HT-29 (cell line): ENCODE results near the gene KCNK5. TPM values are rescaled to one million over a fixed set of nuclear protein-coding genes. Genes with fewer than 3 reads are reported as not detected.

Source experiments
- DNase-seq: peaks from one replicate; pipeline ENCODE4 v3.0.0-alpha.2; 2015; ENCODE audit warnings: low spot score
- total RNA-seq: library from RNA; depleted of rRNA; stranded (reverse); fragments of >200 nt; shearing (Covaris generic); gene quantifications from 2 replicates; pipeline ENCODE4 v1.2.3, GENCODE V29; 2014

Gene KCNK5
- total RNA-seq, 1 experiment from 2014 or later: 35.3 TPM

DNA sequence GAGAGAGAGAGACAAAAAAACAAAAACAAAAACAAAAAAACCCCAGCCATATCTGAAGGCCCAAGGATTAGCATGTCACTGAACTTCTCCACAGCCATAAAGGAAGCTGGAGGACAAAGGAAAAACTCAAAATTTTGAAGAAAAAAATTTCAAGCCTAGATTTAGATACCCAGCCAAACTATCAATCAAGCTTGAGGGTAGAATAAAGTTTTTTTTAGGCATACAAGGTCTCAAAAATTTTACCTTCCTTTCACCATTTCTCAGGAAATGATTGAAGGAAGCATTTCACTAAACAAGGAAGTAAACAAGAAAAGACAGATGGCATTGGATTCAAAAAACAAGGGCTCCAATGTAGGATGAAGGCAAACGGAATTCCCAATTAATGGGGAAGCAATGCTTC, 52.1 kb downstream of the KCNK5 start:
- no peak for DNase-seq

DNA sequence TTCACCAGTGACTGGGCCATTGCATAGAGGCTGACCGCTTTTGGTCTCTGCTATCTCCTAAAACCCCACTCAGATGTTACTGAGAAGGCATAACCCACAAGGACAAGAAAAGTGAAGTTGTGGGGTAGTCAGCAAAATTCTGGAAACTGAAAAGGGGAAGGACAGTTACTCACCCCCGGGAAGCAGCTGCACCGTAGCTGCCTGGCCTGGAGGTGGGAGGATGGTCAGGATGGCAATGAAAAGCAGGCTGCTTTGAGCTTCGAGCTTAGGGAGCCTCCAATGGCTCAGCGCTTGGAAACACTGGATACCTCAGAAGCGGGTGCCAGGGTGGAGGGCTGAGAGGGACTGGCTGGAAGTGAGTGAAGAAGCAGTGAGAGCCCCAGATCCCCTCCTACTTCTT, 56.0 kb downstream of the KCNK5 start:
- no peak for DNase-seq

DNA sequence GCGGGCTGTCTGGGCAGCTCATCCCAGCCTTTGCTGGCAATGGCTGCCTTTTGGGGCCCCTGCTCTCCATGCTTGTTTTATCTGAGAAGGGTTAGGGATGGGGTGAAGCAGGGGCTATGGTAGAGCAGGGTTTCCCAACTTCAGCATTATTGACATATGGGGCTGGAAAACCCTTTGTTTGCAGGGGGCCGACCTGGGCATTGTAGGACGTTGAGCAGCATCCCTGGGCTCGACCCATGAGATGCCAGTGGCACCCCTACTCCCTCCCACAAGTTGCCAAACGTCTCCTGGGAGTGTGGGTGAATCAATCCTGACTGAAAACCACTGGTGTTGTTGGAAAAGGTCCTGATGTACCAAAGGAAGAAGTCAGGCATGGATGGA, 56.9 kb downstream of the KCNK5 start:
- no peak for DNase-seq

DNA sequence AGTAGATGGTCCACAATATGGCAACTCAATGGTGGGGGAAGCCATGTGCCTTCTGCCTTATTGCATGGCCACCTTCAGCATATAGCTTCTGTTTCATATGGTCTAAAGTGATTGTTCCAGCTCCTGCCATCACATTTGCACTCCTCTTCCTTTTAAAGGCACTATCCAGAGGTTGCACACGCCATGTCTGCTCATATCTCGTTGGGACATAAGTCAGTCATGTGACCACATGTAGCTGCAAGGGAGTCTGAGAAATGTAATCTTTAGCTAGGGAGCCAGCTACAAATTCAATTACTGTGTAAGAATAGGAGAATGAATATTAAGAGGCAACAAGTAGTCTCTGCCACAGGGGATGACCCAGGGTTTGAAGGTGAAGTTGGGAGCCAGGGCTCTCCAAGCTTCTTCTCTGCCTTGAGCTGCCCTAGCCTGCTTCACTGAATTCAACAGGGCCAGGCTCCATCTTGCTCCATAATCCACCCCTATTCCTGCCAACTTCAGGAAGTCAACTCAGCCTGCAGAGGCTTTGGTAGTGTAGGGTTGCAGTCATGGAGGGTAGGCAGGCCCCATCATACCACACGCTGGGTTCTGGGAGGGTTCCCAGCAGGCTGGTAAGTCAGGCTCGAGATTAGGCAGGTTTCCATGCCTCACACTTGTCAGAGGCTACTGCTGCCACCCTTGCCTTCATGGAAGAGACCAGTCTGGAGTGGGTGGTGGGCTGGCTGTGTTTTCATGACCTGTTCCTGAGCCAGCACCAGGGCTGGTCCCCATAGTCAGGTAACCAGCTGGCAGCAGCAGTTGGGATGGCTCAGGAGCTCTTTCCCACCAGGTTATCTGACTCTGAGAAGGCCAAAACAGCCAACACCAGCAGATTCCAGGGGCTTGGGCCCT, 57.5 kb downstream of the KCNK5 start:
- DNase-seq: no peak

DNA sequence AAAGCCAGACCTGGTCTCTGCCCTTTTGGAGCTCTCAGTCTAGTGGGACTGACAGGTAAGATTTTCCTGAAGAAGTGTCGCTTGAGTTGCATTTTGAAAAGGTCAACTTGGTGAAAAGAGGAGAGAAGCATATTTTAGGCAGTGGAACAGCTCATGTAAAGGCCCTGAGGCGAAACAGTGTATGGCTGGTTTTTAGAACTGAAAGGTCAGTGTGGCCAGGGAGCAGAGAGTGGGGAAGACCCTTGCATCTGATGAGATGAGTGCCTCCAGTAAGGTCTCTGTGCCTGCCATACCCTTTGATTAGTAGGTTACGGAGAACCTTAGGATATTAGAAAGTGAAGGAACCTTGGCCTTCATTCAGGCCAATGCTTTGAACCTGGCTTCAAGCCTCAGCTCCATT, 58.4 kb downstream of the KCNK5 start:
- no peak for DNase-seq

DNA sequence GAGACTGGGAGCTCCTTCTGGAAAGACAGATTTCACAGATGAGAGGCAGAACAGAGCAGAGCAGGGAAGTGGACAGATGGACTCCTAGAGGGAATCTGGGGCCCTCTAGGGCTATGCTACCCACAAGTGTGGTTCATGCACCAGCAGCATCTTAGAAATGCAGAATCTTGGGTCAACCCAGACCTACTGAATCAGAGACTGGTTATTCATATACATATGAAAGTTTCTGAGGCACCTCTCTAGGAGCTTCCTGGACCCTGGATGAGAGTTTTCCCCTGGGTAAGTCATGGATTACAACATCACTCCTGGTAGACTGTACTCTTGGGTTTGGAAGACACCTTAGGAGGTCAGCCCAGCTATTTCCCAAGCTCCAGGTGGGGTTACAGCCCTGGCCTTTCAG, 58.9 kb downstream of the KCNK5 start:
- no peak for DNase-seq

DNA sequence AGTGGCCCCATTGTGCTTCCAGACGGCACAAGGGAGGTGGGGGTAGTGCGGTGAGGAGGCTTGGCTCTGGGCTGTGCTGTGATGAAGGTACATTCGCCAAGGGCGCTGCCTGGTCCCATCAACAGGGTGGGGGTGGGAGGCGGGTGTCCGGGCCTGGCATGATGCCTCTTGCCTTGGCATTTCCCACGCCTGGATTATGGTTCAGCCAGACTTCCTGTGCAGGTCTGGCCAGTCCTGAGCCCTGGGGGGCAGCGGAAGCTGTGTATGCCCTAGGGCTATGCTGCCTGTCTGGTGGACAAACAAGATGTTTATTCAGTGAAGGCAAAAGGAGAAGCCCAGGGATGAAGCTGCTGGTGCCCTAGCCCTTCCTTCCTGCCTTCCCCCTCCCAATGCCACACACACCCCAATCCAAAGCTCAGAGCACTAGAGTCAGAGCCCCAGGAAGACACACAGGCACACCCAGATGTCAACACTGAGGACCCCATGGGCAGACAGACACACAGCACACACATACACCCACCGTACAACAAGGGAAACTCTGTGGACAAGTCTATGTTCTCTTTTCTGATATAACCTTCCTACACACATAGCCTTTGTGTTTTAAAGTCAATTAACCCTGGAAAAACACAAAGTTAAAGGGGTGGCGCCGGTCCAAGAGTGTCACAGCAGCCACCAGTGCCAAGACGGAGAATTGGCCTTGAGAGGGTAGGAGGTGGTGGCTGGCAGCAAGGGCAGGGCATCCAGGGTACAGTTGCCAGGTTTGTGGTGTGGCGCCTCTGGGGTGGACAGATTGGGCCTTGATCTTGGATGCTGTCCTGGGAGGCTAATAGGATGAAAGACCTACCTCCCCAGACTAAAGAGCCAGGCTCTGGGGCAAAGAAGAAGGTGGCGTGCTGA, 59.6 kb downstream of the KCNK5 start:
- DNase-seq: no peak

DNA sequence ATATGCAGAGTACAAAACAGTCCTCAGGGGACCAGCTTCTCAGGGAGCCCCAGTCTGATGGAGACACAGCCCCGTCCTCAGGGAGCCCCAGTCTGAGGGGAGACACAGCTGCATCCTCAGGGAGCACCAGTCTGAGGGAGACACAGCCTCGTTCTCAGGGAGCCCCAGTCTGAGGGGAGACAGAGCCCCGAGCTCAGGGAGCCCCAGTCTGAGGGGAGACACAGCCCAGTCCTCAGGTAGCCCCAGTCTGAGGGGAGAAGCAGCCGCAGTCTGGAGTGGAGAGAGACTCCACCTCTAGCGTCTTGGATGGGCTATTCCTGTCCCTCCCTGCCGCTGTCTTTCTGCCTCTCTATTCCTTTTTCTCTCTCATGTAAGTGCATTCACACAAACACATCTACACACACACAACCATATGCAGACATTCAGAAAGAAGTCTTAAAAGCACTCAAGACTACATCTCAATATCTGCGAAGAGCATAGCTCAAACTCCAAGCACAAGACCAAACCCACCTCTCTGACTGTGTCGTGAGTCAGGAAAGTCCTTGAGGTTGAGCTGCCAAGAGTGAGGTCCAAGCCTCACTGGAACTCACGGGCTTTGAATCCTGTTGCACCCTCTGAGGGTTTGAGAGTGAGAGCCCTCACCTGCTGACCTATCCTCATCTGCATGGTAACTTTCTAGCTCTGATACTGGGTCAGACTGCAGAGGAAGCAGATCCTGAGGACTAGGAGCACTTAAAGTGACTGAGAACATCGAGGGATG, 61.2 kb downstream of the KCNK5 start:
- DNase-seq: no peak

DNA sequence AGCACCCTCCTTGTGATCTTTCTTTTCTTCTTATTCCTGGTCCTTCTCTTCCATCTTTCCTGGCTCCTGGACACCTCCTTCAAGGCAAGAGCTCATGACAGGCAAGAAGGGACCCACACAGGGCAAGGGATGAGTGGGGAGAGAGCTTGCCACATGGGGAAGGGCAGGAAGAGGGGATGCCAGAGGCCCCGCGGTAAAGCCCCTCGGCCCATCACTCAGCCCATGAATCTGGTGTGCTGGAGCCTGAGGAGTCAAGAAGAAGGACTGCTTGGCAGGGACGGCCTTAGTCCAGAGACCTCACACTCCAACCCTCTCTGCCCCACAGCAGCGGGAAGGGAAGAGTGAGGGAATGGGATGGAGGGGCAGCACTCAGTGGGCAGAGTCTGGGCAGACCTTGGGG, 62.0 kb downstream of the KCNK5 start:
- no peak for DNase-seq

DNA sequence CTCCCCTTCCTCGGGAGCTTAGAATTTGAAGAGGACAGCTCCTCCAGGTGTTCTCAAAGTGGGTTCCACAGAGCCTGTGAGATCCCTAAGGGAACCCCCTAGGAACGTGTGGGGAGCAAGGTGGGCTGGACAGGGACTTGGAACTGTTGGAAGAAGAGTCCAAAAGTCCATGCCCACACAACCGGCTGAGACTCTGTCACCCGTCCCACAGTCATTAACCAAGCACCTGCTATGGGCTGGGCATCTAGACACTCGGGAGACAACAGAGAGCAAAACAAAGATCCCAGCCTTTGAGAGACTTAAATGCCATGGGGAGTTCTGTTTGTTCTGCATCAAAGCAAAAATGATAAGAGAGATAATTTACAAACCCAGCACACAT, 62.4 kb downstream of the KCNK5 start:
- DNase-seq: no peak

DNA sequence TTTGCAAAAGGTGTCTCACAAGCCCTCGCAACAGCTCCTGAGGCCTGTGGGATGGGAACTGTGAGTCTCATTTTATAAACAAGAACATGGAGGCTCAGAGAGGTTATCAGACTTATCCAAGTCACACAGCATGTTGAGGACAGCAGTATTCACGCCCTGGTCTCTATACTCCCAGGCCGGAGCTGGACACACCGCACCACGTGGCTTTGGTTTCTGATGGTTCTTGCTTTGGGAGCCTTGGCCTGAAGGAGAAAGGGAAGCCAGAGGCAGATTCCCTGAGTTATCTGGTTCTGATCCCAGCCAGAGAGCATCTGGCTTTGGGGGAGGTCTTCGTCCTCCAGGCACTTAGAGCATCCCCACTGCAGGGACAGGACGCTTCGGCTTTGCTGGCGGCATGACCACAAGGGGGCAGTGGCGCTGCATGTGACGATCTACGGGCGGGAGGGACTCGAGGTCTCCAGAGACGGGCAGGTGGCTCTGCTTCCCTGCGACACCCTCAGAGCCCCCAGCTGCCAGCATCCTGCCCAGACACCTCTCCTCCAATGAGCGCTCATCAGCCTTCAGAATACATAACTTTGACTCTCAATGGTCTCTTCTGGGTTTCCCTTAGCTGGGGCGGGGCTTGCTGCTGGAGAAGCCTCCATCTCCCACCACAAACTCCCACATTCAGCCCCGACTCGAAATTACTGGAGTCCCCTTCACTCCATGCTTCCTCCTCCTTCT, 62.9 kb downstream of the KCNK5 start:
- DNase-seq: peak; percentile 83

DNA sequence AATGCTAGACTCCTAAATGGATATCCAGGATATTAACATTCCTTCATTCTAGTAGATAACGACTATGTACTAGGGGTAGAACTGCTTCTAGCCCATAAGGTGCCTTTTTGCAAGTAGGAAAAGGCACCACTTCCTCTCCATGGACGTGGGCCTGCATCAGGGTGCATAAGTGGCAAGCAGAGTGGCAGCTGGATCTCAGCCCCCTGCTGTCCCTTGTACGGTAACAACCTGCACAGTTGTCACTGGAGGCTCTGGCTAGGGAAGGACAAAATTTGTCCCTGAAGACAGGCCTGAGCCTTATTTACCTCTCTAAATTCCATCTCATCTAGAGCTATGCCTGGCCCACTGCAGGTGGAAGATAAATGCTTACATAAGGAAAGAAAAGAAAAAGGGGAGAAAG, 71.8 kb downstream of the KCNK5 start:
- DNase-seq: no peak

DNA sequence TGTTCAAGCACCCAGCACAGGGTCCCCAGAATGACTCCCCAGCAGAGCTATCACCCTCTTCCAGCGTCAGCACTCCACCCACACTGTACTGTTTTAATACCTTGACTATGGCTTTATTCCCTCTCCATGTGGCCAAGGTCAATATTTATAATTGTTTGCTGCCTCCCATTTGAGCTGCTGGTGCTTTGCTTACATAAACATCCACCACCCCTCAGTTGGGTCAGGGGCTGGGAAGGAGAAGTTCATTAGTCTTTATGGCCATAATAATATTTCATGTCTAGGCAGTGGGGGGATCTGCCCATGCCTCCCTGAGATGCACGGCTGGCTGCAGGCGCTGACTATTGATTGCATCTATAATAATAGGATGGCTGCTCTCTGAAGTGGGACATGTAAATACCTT, 72.5 kb downstream of the KCNK5 start:
- DNase-seq: no peak

DNA sequence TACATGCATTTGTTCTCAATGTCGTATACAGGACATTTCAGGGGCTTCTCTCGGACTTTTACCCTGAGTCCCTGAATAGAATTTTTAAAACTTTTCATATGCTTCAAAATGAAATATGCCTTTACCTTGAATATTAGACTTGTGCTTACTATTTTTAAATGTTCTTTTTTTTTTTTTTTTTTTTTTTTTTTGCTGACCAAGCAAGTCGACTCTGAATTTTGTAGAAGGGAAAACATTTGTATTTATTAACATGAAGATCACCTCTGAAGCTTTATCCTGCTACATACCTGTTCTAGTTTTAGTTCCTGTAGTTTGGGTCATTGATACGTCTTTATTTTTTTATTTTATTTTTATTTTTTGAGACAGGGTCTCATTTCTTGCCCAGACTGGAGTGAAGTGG, 74.6 kb downstream of the KCNK5 start:
- no peak for DNase-seq

DNA sequence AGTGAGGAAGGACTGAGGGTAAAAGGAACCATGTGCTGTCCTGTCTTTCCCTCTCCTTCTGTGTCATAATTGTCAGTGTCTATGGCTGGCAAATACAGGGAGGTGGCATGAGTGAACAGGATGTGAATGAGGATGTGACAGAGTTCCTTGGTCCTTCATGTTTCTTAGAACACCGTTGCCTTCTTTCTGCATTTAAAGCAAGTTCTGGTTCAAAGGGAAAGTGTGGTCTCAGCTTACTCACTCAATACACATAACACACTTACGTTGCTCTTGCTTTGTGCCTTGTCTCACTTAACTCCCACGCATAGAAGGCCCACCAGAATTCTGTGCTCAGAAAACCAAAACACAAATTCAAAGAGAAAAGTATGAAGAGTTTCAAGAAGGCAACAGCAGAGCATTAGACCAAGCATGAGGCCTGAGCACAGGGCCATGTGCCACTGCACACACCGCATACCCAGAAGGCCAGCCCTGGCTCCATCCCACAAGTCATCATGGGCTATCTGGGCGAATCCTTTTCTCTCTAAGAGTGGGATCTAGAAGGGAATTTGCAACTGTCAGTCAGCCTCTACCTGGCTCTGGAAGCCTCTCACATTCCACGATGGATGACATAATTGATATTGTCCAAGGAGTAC, 75.4 kb downstream of the KCNK5 start:
- no peak for DNase-seq

DNA sequence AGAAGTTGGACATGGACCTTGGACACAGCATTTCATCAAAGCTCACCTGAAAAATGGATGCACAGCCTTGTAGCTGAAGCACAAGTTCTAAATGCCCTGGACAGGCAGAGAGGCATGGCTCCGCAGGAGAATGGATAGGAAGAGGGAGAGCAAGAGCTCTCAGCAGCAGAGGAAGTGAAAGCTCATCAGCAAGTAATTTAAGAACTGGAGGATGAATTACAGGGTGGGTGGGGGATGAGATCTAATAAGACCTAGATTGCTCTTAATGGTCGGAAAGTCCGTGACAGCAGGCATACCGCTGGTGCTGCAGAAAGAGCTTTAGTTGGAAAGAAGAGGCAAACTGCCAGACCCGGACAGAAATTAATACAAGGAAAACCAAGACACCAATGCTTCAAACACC, 77.0 kb downstream of the KCNK5 start:
- DNase-seq: no peak

DNA sequence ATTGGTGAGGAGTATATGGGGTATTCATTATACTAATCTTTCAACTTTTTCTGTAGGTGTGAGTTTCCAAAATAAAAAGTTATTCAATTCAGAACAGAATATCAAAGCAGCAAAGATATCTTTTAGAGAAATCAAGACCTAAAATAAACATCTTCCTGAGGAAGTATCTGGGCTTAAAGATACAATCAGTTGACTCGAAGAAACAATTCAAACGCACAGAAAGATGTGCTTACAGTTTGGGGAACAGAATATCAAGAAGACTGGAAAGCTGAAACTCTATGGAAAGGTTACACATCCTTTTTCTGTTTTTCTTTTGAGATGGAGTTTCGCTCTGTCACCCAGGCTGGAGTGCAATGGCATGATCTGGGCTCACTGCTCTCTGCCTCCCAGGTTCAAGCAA, 78.1 kb downstream of the KCNK5 start:
- DNase-seq: no peak

DNA sequence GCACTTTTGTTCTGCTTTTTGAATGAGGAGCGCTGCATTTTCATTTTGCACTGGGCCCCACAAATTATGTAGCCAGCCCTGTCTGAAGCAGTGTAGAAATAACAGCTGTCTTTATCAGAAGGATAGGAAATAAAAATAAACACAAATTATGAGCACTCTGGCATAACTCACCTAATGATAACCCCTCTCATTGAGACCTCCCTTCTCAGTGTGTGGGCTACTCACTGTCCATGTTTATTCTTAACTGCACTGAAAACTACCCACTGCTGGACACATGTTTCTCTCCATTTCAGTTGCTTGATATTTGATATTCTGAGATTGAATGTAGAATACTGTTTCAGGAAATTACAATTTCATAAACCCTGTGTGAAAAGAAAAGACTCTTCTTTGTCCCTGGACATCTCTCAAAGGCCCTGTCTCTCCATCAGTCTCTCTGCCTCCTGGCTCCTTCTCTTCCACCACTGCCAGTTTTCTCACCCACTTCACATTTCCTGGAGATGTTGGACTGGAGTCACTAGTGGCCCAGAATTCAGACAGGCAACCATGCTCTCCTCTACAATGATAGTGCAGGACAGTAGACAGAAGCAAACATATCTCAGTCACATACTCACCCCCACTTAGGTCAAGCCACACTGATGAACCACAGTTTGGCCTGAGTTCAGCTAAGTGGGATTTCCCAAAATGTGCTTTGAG, 84.6 kb downstream of the KCNK5 start:
- DNase-seq: no peak

DNA sequence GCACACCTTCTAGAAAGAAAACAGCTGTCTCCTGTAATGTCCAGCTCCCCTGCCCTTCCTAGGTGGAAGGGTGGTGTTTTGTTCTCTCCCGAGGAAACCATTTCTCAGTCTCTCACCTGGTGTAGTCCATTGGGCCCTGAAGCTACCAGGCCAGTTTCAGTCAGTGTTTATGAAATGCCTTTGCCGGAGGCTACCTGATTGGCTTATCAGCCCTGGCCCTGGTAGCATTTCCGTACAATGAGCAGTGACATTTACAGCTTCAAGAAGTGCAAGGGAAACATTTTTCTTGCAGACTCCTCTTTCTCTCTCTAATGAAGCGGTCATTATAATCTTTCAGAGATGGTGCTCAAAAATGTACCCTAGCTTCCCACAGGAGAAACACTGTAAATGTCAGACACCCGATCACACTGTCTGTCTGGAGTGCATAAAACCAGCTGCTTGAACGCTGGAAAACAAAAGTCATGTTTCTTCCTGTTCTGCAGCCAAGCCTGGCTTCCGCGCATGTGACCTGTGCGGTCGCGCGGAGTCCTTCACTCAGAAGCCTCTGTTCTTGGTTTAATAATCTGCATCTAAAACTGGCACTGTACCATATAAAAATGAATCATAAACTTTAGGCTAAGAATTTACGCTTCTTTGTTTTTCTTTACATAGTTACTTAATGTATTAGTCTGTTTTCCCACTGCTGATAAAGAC, 85.9 kb downstream of the KCNK5 start:
- no peak for DNase-seq
